Measurements from ENCODE around the gene NEK10. TPM values are rescaled to one million over a fixed set of nuclear protein-coding genes. Genes with fewer than 3 reads are reported as not detected.

The NEK10 gene
- total RNA-seq, 1 experiment from 2014 or later, result 0.66 TPM

DNA sequence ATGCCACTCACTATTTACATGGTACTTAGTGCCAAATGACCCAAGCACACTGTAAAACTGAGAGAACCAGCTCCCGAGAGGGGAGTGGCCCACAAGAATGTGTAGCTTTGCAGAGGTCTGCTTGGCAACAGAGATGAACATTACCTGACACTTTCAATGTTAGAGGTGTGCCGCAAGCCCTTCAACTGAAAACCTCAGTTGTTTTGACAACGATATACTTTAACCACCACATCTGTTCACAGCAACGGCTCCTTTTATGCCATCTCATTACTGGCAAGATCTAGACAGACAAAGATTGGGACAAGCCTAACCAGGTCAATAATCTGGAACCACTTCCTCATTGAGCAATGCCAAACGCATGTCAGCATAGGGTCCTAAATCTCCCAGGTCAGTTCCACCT lies 23.7 kb downstream of the NEK10 start:
- H3K23ac ChIP-seq (ENCODE audit: insufficient read length, low read depth, low read length), result no peak overlapping the region
- H2BK5ac ChIP-seq (ENCODE audit: insufficient read length, low read length), result no peak overlapping the region
- no peak overlapping the region for H2BK12ac ChIP-seq (ENCODE audit: insufficient read length, low read depth, low read length)
- no peaks in the 10 kb centered on the region for H3K9me3 ChIP-seq (ENCODE audit: control insufficient read depth, low read depth, low read length)
- no peak for DNase-seq
- H4K20me1 ChIP-seq (ENCODE audit: control insufficient read depth, insufficient read depth, insufficient read length), result no peaks in the 10 kb centered on the region
- Mint-ChIP-seq H3K4me3 (no peak overlapping the region), H3K4me1 (peaks cover 7 to 8% of the 10 kb centered on the region in 2 experiments; a peak in 2 of 4 replicates), H3K27ac (no peak overlapping the region), H3K36me3 (ENCODE audit: insufficient read depth in 1 of 3, low read depth in 3 of 3) (no peaks in the 10 kb centered on the region), H3K27me3 (ENCODE audit: low read depth) (no peaks in the 10 kb centered on the region), H3K9me3 (no peaks in the 10 kb centered on the region)
- H4K8ac ChIP-seq (replicated peaks; ENCODE audit: insufficient read length, low read depth, low read length), result no peak overlapping the region
- H3T11ph ChIP-seq (ENCODE audit: low read length), result no peak overlapping the region
- no peak overlapping the region for H4K5ac ChIP-seq (ENCODE audit: insufficient read length, low read depth, low read length)
- H3K4me1 ChIP-seq (ENCODE audit: insufficient read depth, low read length), result no peaks in the 10 kb centered on the region
- H2BK15ac ChIP-seq (ENCODE audit: low read depth, low read length), result no peak overlapping the region
- no peak overlapping the region for H2AK5ac ChIP-seq (ENCODE audit: insufficient read length, low read length)
- no peak overlapping the region for H3K4ac ChIP-seq (ENCODE audit: low read depth, low read length)
- H2BK20ac ChIP-seq (ENCODE audit: low read depth, low read length, poor library complexity, severe bottlenecking), result no peak overlapping the region
- no peak overlapping the region for H3K56ac ChIP-seq (ENCODE audit: insufficient read length, low read depth, low read length)
- H2AFZ ChIP-seq (ENCODE audit: low read length), result no peak overlapping the region
- no peak overlapping the region for H3K27ac ChIP-seq (ENCODE audit: insufficient read length, low read depth, low read length)
- H3K27me3 ChIP-seq (ENCODE audit: insufficient read depth, low read length), result no peaks in the 10 kb centered on the region
- H3K18ac ChIP-seq (ENCODE audit: insufficient read length, low read depth, low read length), result no peak overlapping the region
- no peak overlapping the region for H3K9ac ChIP-seq (ENCODE audit: extremely low read depth, insufficient read length, low read length)
- no peaks in the 10 kb centered on the region for H3K79me1 ChIP-seq (ENCODE audit: insufficient read depth, low read depth, low read length, poor library complexity, severe bottlenecking)
- H3K79me2 ChIP-seq (ENCODE audit: insufficient read depth, low read length), result no peaks in the 10 kb centered on the region
- no peak for TF ChIP-seq CTCF (conservative IDR thresholded peaks at IDR 0.05)
- H2BK120ac ChIP-seq (ENCODE audit: low read depth, low read length, poor library complexity, severe bottlenecking), result no peak overlapping the region
- H3K14ac ChIP-seq (ENCODE audit: insufficient read depth, low read length), result no peak overlapping the region
- no peak overlapping the region for H3K4me2 ChIP-seq (ENCODE audit: insufficient read depth, insufficient read length, low read length)
- H3K23me2 ChIP-seq (ENCODE audit: insufficient read length, low read depth, low read length, poor library complexity, severe bottlenecking), result no peaks in the 10 kb centered on the region
- no CpG with 5 or more reads among the region's 5 CpGs for WGBS (ENCODE audit: extremely low coverage, insufficient read length, low lambda C conversion rate)
- H4K91ac ChIP-seq (ENCODE audit: insufficient read length, low read depth, low read length), result no peak overlapping the region

All from H9 (cell line).